MM.1S (cell line): ENCODE results near the gene SORBS2.

Experiments used
- DNase-seq: peaks from one replicate; pipeline ENCODE4 v3.0.0-alpha.2; 2015
- H2AFZ ChIP-seq: fragments of 300-600 bp; sonication (generic); 2 replicates; pipeline ENCODE4 v1.6.0; 2016; ENCODE audit warnings: antibody characterized with exemption, low read length
- H3F3A ChIP-seq: fragments of 300-600 bp; sonication (generic); 2 replicates; pipeline ENCODE4 v1.6.1; 2016; ENCODE audit warnings: mild to moderate bottlenecking, antibody characterized with exemption, low read length, moderate library complexity, mixed read lengths; ENCODE audit not compliant: insufficient read depth
- H3K27ac ChIP-seq: fragments of 300-600 bp; sonication (generic); 2 replicates; pipeline ENCODE4 v1.5.1; 2016; ENCODE audit warnings: mild to moderate bottlenecking, low read length
- H3K27me3 ChIP-seq: fragments of 300-600 bp; sonication (generic); replicated peaks from 2 replicates; pipeline ENCODE4 v1.6.0; 2016; ENCODE audit warnings: low read length; ENCODE audit not compliant: insufficient read depth
- H3K36me3 ChIP-seq: fragments of 300-600 bp; sonication (generic); replicated peaks from 2 replicates; pipeline ENCODE4 v1.6.1; 2016; ENCODE audit warnings: mild to moderate bottlenecking, low read length, mixed read lengths; ENCODE audit not compliant: insufficient read depth
- H3K4me1 ChIP-seq: fragments of 300-600 bp; sonication (generic); 2 replicates; pipeline ENCODE4 v1.6.1; 2016; ENCODE audit warnings: low read length, mixed read lengths
- H3K4me2 ChIP-seq: fragments of 300-600 bp; sonication (generic); 2 replicates; pipeline ENCODE4 v1.6.0; 2016; ENCODE audit warnings: low read depth, low read length
- H3K4me3 ChIP-seq: fragments of 300-600 bp; sonication (generic); 2 replicates; pipeline ENCODE4 v1.5.1; 2016; ENCODE audit warnings: low read length, mixed read lengths
- H3K79me2 ChIP-seq: fragments of 300-600 bp; sonication (generic); 2 replicates; pipeline ENCODE4 v1.6.1; 2016; ENCODE audit warnings: mixed run types, low read length, mixed read lengths
- H3K9ac ChIP-seq: fragments of 300-600 bp; sonication (generic); 2 replicates; pipeline ENCODE4 v1.6.1; 2016; ENCODE audit warnings: low read length, mixed read lengths
- H3K9me2 ChIP-seq: fragments of 300-600 bp; sonication (generic); replicated peaks from 2 replicates; pipeline ENCODE4 v1.6.1; 2016; ENCODE audit warnings: mild to moderate bottlenecking, low read length, mixed read lengths; ENCODE audit not compliant: insufficient read depth
- H3K9me3 ChIP-seq: fragments of 300-600 bp; sonication (generic); replicated peaks from 2 replicates; pipeline ENCODE4 v1.6.1; 2016; ENCODE audit warnings: mild to moderate bottlenecking, low read length, mixed read lengths; ENCODE audit not compliant: insufficient read depth
- H4K20me1 ChIP-seq: fragments of 300-600 bp; sonication (generic); 2 replicates; pipeline ENCODE4 v1.6.1; 2016; ENCODE audit warnings: mild to moderate bottlenecking, low read length, moderate library complexity, mixed read lengths; ENCODE audit not compliant: insufficient read depth
- EZH2 ChIP-seq: fragments of 300-600 bp; sonication (generic); optimal IDR thresholded peaks from 2 replicates; pipeline ENCODE3; 2017; ENCODE audit warnings: low read depth, mild to moderate bottlenecking, antibody characterized with exemption, low read length, mixed read lengths
- EZH2phosphoT487 ChIP-seq: fragments of 300-600 bp; sonication (generic); IDR thresholded peaks from 2 replicates; pipeline ENCODE4 v1.6.1; 2018; ENCODE audit warnings: antibody characterized with exemption, low read length
- TF ChIP-seq, protein P1 (sequence below): fragments of 300-600 bp; sonication (generic); IDR thresholded peaks from 2 replicates; pipeline ENCODE4 v1.5.1; 2016; ENCODE audit warnings: antibody characterized with exemption, low read length, mixed read lengths

Gene SORBS2

DNA sequence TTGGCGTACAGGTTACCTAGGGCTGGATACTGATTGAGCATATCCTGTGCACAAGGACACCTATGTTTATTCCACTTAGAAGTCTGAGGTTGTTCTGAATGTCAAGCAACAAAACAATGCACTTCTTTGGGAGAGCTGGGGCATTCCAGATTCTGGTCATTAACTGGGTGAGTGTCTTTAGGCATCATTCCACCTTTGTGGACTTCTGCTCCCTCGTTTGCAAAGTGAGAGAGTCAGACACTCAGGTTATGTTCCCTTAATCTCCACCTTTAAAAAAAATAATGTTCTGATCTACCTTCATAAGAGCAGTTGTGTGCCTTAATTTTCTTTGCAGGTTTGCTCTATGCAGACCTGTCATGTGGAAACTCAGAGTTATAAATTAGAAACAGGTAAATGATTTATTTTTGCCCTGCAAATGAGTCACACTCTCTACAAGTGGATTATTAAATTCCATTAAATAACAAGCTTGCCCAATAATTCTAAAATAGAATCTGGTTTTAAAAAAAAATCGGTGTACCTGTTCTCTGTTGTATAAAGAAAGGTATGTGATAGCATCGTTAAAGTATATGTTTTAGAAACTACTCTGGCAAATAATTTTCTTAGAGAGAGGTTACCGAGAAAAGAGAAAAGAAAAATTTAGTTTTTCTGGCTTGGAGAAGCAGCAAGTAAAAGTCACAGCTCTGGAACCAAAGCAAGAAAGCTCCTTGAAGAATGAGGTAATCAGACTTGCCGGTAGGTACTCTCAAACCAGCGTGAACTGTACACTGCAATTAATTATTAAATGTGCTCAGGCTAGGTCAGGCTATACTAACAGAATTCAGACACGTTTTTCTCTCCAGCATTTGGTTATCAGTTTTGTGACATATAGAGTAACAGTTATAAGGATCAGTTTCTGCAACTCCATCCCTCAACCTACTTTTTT is 93.2 kb downstream of the SORBS2 start:
- Histone ChIP-seq H3K27ac (no peak overlapping the region), H3F3A (no peaks in the 10 kb centered on the region), H3K4me3 (no peak overlapping the region), H3K4me2 (no peak overlapping the region), H4K20me1 (no peaks in the 10 kb centered on the region), H3K9me2 (no peaks in the 10 kb centered on the region), H3K36me3 (no peaks in the 10 kb centered on the region), H3K9ac (no peak overlapping the region), H3K79me2 (no peaks in the 10 kb centered on the region), H3K27me3 (no peaks in the 10 kb centered on the region), H3K9me3 (no peaks in the 10 kb centered on the region), H3K4me1 (no peaks in the 10 kb centered on the region), H2AFZ (no peak overlapping the region)
- TF ChIP-seq EZH2, result no peak
- no peak for TF ChIP-seq EZH2phosphoT487
- TF ChIP-seq, protein P1, sequence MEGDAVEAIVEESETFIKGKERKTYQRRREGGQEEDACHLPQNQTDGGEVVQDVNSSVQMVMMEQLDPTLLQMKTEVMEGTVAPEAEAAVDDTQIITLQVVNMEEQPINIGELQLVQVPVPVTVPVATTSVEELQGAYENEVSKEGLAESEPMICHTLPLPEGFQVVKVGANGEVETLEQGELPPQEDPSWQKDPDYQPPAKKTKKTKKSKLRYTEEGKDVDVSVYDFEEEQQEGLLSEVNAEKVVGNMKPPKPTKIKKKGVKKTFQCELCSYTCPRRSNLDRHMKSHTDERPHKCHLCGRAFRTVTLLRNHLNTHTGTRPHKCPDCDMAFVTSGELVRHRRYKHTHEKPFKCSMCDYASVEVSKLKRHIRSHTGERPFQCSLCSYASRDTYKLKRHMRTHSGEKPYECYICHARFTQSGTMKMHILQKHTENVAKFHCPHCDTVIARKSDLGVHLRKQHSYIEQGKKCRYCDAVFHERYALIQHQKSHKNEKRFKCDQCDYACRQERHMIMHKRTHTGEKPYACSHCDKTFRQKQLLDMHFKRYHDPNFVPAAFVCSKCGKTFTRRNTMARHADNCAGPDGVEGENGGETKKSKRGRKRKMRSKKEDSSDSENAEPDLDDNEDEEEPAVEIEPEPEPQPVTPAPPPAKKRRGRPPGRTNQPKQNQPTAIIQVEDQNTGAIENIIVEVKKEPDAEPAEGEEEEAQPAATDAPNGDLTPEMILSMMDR, result no peak
- DNase-seq, result no peak

- H4K20me1 ChIP-seq, result no peaks in the 10 kb centered on the region
- H3K27ac ChIP-seq, result no peak overlapping the region
- no peak overlapping the region for H3K4me2 ChIP-seq
- H3K79me2 ChIP-seq, result no peaks in the 10 kb centered on the region
- H3K4me3 ChIP-seq, result no peak overlapping the region
- H3K9me2 ChIP-seq, result no peaks in the 10 kb centered on the region
- TF ChIP-seq, protein P1, result no peak
- TF ChIP-seq EZH2phosphoT487, result no peak
- no peak for TF ChIP-seq EZH2
- H3F3A ChIP-seq, result no peaks in the 10 kb centered on the region
- no peaks in the 10 kb centered on the region for H3K36me3 ChIP-seq
- H3K9me3 ChIP-seq, result no peaks in the 10 kb centered on the region
- no peaks in the 10 kb centered on the region for H3K4me1 ChIP-seq
- no peaks in the 10 kb centered on the region for H3K27me3 ChIP-seq
- no peak for DNase-seq
- no peak overlapping the region for H2AFZ ChIP-seq
- no peak overlapping the region for H3K9ac ChIP-seq
These were observed 94.6 kb downstream of the SORBS2 start for GRCh38 chr4:185717377-185717741.

- H3K9me3 ChIP-seq, result no peaks in the 10 kb centered on the region
- no peak overlapping the region for H3K9ac ChIP-seq
- no peak overlapping the region for H3K4me2 ChIP-seq
- no peak for DNase-seq
- no peaks in the 10 kb centered on the region for H3F3A ChIP-seq
- H4K20me1 ChIP-seq, result no peaks in the 10 kb centered on the region
- no peaks in the 10 kb centered on the region for H3K4me1 ChIP-seq
- no peaks in the 10 kb centered on the region for H3K36me3 ChIP-seq
- H3K9me2 ChIP-seq, result no peaks in the 10 kb centered on the region
- H3K79me2 ChIP-seq, result no peaks in the 10 kb centered on the region
- no peaks in the 10 kb centered on the region for H3K27me3 ChIP-seq
- no peak overlapping the region for H3K4me3 ChIP-seq
- H3K27ac ChIP-seq, result no peak overlapping the region
- TF ChIP-seq, protein P1, result no peak
- no peak for TF ChIP-seq EZH2
- no peak for TF ChIP-seq EZH2phosphoT487
- no peak overlapping the region for H2AFZ ChIP-seq
These were observed 95.2 kb downstream of the SORBS2 start for GRCh38 chr4:185716577-185717376.
